Measurements from ENCODE around the gene TP63.
"Not testable (repeated sequence)": the region's sequence is repeated elsewhere in the genome, so short reads cannot be mapped to it uniquely, and the experiment has no call there.

The TP63 gene

DNA sequence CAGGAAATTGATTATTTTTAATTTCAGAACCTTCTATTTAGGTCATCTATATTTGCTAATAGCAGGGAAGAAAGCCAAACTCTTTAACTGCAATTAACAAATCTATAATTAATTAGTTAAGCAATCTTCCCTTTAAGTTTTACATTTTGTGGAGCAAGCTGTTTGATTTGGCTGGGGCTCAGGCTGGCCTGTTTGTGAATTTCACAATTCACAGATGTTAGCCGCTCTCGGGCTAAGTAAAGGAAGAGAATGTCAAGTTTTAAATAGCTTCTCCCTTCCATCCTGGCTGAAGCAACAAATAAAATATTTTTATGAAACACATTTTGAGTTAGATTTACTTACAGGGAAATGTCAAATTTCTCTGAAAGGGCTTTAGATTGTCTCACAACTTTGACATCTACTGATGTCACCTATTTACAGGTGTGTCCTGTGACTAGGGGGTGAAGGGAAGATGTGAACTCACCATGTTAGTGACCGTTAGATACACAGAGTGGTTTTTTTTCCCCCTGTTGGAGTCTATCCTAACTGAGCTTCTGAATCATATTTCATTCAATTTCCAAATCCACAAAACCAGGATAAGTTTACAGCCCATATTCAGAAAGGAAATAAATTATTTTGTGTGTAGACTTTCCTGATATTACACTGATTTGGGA is 1.3 kb upstream of the TP63 start:
- no peak for DNase-seq

- DNase-seq, result peak in 1 of 2 donors; percentile 33
Observed at GRCh38 chr3:189630767-189631372, 319 bp upstream of the TP63 start.

DNA sequence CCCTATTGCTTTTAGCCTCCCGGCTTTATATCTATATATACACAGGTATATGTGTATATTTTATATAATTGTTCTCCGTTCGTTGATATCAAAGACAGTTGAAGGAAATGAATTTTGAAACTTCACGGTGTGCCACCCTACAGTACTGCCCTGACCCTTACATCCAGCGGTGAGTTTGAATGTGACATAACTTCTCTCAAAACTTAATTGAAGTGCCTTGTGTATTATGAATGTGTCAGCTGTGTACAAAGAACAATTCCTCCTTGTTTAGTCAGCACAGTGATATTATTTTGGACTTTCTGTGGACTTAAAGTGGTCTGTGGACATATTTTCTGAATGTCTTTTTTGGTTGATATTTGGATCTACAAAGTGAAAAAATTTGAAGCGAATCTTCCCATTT is 220 bp downstream of the TP63 start:
- DNase-seq, result no peak

DNA sequence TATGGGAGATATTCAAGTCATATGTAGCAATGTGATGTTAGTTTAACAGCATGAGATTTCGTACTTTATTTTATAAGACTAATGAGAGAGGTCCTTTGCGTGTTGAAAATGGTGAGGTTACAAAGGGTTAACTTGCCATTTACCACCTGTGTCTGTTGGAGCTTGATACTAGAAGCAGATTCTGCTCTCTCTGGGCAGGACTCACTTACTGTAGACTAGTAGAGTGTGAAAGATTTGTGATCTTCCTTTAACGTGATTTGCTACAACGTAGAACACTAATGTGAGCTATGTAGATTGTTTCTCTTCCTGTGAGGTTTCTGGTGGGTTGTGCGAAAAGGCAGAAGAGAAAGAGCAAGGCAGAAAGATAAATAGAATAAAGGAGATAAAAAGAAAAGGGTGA is 1.1 kb downstream of the TP63 start:
- no peak for DNase-seq

GRCh38 chr3:189635339-189635738 is 4.2 kb downstream of the TP63 start:
- no peak for DNase-seq

- DNase-seq, result no peak
Observed at GRCh38 chr3:189636048-189636447, 4.9 kb downstream of the TP63 start.

GRCh38 chr3:189637750-189638149 is 6.6 kb downstream of the TP63 start:
- DNase-seq, result no peak

- DNase-seq, result no peak
Observed at GRCh38 chr3:189638276-189639031, 7.3 kb downstream of the TP63 start.

- peak in 1 of 2 donors; percentile 13 for DNase-seq
Observed at GRCh38 chr3:189641776-189642175, 10.6 kb downstream of the TP63 start.

- DNase-seq, result no peak
Observed at GRCh38 chr3:189646853-189647542, 15.8 kb downstream of the TP63 start.

DNA sequence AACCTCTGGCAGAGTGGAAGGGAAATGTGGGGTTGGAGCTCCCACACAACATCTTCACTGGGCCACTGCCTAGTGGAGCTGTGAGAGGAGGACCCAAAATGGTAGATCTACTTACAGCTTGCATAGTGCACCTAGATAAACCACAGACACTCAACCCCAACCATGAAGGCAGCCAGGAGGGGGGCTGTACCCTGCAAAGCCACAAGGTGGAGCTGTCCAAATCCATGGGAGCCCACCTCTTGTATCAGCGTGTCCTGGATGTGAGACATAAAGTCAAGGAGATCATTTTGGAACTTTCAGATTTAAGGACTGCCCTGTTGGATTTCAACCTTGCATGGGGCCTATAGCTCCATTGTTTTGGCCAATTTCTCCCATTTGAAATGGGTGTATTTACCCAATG is 20.9 kb downstream of the TP63 start:
- DNase-seq, result no peak

DNA sequence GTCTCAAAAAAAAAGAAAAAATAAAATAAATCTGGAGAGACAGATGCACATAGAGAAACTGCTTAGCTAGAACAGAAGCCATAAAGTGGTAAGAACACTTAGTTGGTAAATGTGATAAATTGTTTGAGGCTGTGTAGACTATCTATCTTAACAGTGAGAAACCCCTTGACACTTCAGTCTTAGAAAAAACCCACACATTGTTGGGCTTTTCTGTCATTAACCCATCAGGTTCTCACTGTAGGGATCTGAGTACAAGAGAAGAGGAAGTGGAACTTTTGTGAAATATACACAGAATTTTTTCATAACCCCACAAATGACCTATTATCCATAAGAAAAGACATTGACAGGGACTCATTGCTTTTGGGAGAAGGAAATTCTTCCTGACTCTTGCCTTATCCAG is 24.4 kb downstream of the TP63 start:
- no peak for DNase-seq

DNA sequence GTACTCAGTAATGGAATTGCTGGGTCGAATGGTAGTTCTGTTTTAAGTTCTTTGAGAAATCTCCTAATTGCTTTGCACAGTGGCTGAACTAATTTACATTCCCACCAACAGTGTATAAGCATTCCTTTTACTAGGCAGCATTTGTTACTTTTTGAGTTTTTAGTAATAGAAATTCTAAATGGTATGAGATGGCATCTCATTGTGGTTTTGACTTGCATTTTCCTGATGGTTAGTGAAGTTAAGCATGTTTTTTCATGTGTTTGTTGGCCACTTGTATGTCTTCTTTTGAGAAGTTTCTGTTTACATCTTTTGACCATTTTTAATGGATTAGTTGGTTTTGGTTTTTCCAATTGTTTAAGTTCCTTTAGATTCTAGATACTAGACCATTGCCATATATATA is 28.4 kb downstream of the TP63 start:
- DNase-seq, result no peak

GRCh38 chr3:189664311-189664710 is 33.1 kb downstream of the TP63 start:
- DNase-seq, result no peak

- DNase-seq, result not testable (repeated sequence)
Observed at GRCh38 chr3:189672346-189672745, 41.2 kb downstream of the TP63 start.

- no peak for DNase-seq
Observed at GRCh38 chr3:189673535-189673934, 42.3 kb downstream of the TP63 start.

DNA sequence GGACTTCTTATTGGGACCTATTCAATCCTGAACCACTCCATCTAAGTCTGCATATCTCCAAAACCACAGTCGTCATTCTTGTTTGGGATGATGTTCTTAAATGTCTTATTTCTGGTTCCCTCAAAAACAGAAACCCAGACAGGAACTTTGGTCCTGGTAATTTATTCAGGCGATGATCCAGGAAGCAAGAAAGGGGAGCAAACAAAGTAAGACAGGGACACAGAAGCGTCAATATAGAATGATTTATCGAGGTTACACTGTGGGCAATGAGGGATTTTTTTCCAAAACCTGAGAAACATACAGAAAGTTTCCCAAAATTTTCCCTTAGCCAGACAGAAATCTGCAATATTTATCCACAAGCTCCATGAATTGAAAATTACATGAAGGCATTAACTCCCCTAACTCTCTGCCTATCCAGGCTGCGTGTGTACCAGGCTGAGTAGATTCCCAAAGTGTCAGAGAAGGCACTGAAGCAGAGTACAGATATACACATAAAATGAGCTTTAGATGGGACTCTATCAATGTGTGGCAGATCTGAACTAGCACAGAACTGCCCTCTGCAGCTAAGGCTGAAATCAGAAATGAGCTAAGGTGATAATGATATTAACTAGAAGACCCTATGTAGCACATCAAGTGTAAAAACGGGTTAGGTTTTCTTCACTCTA is 43.2 kb downstream of the TP63 start:
- no peak for DNase-seq

DNA sequence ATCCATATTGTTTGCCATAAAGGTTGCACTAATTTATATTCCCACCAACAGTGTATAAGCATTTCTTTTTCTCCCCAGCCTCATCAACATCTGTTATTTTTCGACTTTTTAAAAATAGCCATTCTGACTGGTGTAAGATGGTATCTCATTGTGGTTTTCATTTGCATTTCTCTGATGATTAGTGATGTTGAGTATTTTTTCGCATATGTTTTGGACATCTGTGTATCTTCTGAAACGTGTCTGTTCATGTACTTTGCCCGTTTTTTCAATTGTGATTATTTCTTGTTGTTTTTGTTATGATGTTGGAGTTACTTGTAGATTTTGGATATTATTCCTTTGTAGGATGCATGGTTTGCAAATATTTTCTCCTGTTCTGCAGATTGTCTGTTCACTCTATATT is 46.5 kb downstream of the TP63 start:
- no peak for DNase-seq

GRCh38 chr3:189680723-189681122 is 49.5 kb downstream of the TP63 start:
- no peak for DNase-seq

GRCh38 chr3:189683546-189684255 is 52.5 kb downstream of the TP63 start:
- no peak for DNase-seq

DNA sequence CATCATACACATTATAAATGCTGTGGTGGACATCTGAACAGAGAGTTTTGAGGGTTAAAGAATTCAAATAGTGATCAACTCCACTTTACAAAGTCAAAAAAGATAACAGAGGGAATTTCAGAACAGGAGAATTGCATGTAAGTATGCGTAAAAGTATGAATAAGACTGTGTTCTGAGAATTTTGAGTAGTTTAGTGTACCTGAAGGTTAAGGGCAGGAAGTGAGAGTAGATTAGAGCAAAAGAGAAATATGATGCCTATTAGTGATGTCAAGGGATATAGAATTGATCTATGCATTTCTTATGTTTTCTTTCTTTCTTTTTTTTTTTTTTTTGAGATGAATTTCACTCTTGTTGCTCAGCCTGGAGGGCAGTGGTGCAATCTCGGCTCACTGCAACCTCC is 53.1 kb downstream of the TP63 start:
- DNase-seq, result no peak

- no peak for DNase-seq
Observed at GRCh38 chr3:189685291-189685690, 54.1 kb downstream of the TP63 start.
